GM10248 (cell line): ENCODE results near the gene LRRIQ1.

Source experiments
- CTCF ChIA-PET: fragments of 300-600 bp; sonication (Branson Sonifier 250); formaldehyde crosslinking; extraction: SDS; loops from one replicate; lab custom pipeline; 2021; ENCODE audit warnings: antibody characterized with exemption; lab: Yijun Ruan, JAX
- POLR2A ChIA-PET: fragments of 350-650 bp; sonication (Branson Sonifier 250); formaldehyde crosslinking; extraction: SDS; loops from one replicate; lab custom pipeline; 2020; ENCODE audit warnings: antibody characterized with exemption; lab: Yijun Ruan, JAX
- DNase-seq: peaks from one replicate; pipeline ENCODE4 v3.0.0; 2012; ENCODE audit errors: extremely low spot score
- TF ChIP-seq, protein P1 (sequence below): IDR thresholded peaks from 2 replicates; pipeline ENCODE4 v1.5.1; 2012; ENCODE audit warnings: mild to moderate bottlenecking, low read depth; ENCODE audit errors: extremely low read depth, missing control alignments, control extremely low read depth

The LRRIQ1 gene

DNA sequence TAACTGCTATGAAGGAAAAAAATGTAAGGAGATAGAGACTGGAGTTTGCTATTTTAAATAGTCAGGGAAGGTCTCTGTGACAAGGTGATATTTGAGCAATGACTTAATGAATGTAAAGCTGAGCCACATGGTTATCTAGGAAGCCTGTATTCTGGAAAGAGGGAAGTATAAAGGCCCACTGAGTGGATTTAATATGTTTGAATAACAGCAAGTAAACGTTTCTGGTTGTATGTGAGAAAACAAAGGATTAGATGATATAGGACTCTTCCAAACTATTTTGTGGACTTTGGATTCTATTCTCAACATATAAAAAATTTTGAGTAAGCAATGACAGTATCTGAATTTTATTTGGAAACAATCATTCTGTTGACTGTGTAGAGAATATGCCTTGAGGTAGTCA is 5.2 kb downstream of the LRRIQ1 start:
- TF ChIP-seq, protein P1, sequence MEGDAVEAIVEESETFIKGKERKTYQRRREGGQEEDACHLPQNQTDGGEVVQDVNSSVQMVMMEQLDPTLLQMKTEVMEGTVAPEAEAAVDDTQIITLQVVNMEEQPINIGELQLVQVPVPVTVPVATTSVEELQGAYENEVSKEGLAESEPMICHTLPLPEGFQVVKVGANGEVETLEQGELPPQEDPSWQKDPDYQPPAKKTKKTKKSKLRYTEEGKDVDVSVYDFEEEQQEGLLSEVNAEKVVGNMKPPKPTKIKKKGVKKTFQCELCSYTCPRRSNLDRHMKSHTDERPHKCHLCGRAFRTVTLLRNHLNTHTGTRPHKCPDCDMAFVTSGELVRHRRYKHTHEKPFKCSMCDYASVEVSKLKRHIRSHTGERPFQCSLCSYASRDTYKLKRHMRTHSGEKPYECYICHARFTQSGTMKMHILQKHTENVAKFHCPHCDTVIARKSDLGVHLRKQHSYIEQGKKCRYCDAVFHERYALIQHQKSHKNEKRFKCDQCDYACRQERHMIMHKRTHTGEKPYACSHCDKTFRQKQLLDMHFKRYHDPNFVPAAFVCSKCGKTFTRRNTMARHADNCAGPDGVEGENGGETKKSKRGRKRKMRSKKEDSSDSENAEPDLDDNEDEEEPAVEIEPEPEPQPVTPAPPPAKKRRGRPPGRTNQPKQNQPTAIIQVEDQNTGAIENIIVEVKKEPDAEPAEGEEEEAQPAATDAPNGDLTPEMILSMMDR, result no peak
- DNase-seq, result no peak
- CTCF ChIA-PET, result no interaction called here
- POLR2A ChIA-PET, result no interaction called here

DNA sequence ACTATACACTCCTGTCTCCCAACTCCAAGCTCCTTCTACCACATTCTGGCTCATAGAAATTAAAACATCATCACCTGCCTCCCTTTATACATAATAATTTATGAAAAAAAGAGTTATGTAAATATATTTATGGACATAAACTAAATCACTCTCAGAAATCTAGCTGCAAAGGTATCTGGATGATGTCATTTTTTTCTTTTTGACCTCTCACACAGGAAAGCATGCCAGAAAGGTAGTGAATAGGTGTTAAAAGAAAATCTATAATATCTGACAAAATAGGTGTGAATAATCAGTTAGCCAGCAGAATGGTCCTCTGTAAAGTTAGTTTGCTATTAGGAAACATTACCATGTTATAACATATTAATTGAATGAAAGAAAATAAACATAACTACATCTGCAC is 7.7 kb downstream of the LRRIQ1 start:
- TF ChIP-seq, protein P1, result no peak
- no peak for DNase-seq
- ChIA-PET CTCF (interaction anchor here (1.2 to 1.5 kb wide), 2 partner anchors 12 to 13 kb away, joined by 3 to 5 read pairs; no protein-coding TSS in a partner anchor), POLR2A (no interaction called here)

DNA sequence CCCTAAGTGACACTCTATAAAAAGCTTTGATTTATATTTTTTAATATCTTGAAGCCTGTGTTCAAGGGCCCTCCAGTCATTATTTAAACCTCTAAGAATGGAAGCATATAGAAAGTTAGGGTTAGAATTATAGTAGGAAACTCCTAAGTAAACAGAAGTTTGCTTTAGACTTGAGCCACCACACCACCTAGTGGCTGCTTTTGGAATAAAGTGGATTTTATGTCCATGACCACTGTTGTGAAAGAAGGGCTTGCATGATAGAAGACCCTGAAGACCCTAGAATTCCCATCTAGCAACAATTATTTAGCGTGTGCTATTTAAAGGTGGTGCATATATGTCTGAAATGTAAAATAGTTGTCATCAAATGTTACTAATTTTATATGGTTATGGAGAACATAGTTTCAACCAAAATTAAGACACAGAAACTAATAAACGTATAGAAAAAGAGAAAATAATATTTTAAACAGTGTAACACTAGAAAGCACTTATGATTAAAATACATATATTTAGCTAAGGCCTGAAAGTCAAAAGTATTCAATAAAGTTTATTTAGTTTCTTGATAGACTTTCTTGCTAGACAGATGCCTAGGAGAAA is 21.3 kb downstream of the LRRIQ1 start:
- TF ChIP-seq, protein P1, result peak; percentile 74
- CTCF ChIA-PET, result interaction anchor here (0.7 to 5.5 kb wide), 17 partner anchors 7 to 367 kb away, joined by 3 to 40 read pairs (median 5); partner anchors contain the start of genes LRRIQ1 and TSPAN19
- DNase-seq, result peak; percentile 13
- POLR2A ChIA-PET, result no interaction called here

DNA sequence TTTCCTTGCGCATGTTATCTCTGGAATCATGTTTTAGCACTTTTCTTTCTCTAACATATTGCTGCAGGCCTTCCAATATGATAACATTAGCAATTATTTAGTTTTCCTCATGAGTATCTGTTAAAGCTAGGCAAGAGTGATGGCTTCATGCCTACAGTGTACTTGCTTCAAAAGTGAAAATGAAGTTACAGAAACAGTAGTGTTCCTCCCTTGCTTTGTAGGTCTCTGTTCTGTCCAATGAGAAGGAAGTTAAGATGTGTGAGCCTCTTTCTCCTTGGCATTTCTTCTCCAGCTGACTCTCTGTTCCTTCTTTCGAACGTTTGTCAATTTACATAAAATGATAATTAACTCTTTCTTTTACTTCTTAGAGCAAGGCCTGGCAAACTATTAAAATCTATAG is 22.2 kb downstream of the LRRIQ1 start:
- DNase-seq, result no peak
- ChIA-PET CTCF (interaction anchor here (0.8 to 5.5 kb wide), 13 partner anchors 8 to 366 kb away, joined by 3 to 40 read pairs (median 10); partner anchors contain the start of genes LRRIQ1 and TSPAN19), POLR2A (no interaction called here)
- TF ChIP-seq, protein P1, result no peak

DNA sequence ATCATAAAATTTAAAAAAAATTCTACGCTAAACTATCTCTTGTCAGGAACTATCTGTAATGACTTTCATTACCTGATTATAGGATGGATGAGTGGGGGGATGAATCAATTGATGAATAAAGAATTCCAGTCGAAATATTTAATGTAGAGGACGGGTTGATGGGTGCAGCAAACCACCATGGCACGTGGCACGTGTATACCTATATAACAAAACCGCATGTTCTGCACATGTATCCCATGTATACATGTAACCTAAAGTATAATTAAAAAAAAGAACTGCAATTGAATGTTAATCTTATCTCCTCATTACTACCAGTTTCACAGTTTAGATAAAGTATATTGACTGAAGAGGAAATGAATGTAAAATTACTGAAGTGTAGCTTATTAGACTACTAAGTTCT is 23.4 kb downstream of the LRRIQ1 start:
- ChIA-PET POLR2A (no interaction called here), CTCF (interaction anchor here (0.8 to 5.5 kb wide), 7 partner anchors 11 to 187 kb away, joined by 3 to 40 read pairs (median 6); no protein-coding TSS in a partner anchor)
- no peak for DNase-seq
- TF ChIP-seq, protein P1, result no peak

DNA sequence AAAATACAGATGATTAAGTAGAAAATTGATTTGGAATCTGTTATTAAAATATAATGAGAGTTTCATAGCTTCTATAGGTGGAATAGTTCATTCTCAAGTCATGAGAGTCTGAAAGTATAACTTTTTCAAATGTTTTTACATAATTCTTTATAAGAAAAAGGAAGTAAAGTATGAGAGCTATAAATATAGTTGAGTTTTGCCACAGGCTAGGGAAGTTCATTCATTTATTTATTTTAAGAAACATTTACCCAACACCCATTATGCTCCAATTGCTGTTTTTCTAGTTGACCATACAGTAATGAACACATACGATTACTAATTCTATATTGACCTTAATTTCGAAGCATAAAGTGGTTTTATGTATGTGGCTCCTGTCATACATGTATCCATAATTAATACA is 24.8 kb downstream of the LRRIQ1 start:
- ChIA-PET POLR2A (no interaction called here), CTCF (interaction anchor here (1.3 to 5.5 kb wide), 4 partner anchors 10 to 186 kb away, joined by 5 to 40 read pairs (median 14); no protein-coding TSS in a partner anchor)
- TF ChIP-seq, protein P1, result no peak
- no peak for DNase-seq
